ENCODE measurements around the gene CTSW.

The CTSW gene

DNA sequence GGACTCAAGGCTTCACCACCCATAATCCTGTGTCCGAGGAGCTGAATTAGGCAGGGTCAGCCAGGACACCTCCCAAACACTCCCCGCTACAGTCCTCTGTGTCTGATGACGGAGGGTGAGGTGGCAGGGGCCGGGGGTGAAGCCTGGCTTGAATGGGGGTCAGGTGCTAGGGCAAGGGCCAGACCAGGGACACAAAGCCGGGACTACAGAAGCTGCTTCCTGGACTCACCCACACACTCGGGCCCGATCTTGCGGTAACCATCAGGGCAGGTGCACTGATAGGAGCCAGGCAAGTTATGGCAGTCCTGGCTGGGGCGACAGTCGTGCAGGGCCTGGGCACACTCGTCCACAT, 9.4 kb upstream of the CTSW start:
- DNase-seq (ENCODE audit: low spot score), result no peak
- TF ChIP-seq, protein P1, sequence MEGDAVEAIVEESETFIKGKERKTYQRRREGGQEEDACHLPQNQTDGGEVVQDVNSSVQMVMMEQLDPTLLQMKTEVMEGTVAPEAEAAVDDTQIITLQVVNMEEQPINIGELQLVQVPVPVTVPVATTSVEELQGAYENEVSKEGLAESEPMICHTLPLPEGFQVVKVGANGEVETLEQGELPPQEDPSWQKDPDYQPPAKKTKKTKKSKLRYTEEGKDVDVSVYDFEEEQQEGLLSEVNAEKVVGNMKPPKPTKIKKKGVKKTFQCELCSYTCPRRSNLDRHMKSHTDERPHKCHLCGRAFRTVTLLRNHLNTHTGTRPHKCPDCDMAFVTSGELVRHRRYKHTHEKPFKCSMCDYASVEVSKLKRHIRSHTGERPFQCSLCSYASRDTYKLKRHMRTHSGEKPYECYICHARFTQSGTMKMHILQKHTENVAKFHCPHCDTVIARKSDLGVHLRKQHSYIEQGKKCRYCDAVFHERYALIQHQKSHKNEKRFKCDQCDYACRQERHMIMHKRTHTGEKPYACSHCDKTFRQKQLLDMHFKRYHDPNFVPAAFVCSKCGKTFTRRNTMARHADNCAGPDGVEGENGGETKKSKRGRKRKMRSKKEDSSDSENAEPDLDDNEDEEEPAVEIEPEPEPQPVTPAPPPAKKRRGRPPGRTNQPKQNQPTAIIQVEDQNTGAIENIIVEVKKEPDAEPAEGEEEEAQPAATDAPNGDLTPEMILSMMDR (IDR thresholded peaks at IDR 0.05; ENCODE audit: extremely low read depth, missing control alignments), result no peak

DNA sequence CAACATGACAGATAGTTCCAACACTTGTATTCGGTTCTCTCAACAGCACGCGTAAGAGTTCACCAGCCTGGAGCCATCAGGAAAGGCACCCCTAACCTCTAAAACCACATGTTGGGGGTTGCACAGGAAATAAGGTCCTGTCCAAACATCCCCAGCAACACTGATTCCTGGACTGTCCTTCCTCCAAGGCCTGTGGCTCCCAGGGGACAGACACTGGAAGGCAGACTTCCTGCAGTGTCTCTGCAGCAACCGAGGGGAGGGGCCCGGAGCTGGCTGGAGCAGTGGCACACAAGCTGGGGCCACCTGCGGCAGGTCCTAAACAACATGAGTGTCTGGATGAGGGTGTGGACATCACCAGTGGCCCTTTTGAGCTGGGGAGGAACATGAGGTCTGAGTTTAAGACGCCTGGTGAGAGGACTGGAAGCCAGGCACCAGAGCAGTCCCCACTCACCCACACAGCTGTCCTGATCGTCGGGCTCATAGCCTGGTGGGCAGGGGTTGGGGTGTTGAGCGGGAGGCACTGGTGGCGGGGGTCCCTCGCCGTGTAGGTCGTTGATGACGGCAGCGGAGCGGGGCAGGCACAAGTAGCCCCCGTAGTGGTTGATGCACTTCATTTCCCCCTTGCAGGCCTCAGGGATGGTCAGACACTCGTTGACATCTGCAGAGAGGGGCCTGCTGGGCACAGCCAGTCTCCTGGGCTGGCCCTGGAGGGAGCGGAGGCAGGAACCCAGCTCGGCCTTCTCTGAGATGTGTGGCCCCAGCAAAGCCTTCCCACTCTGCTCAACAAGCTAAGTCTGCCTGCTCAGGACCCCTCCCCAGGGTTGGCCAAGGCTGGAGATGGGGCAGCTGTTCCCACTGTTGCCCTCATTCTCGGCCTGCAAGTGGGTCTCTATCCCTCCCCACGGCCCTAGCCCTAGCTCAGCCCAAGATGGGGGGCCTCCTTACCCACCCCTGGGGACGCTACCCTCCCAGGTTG, 8.6 kb upstream of the CTSW start:
- DNase-seq (ENCODE audit: low spot score), result no peak
- TF ChIP-seq, protein P1 (IDR thresholded peaks at IDR 0.05; ENCODE audit: extremely low read depth, missing control alignments), result no peak

DNA sequence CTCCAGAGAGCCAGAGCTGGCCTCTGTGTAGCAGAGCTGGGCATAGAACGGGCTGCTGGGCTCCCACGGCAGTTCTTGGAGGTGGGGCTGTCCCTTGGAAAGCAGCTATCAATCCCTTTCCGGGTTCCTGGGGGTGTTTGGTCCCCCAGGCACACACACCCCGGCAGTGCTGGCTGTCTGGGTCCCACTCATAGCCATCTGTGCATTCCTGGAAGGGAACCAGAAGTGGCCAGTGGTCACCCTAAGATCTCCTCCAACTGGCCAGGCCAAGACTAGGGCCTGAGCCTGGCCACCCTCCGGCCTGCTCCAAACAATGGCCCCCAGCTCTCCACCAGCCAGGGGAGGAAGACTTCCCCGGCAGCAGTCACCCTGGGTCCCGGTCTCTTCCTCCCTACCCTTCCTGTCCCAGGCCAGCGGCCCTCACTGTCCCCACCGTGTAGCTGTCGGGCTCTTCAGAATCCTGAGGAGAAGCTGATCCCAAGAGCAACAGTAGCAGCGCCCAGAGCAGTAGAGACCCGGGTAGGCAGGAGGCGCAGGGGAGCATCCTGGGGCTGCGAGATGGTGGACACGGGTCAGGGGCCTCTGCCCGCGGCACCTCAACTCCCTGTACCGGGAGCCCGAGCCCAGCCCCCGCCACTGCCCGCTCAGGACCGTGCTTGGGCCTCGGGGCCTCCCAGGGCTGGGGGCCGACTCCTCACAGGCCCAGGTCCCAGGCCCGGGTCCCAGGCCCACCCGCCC, 7.7 kb upstream of the CTSW start:
- no peak for DNase-seq (ENCODE audit: low spot score)

DNA sequence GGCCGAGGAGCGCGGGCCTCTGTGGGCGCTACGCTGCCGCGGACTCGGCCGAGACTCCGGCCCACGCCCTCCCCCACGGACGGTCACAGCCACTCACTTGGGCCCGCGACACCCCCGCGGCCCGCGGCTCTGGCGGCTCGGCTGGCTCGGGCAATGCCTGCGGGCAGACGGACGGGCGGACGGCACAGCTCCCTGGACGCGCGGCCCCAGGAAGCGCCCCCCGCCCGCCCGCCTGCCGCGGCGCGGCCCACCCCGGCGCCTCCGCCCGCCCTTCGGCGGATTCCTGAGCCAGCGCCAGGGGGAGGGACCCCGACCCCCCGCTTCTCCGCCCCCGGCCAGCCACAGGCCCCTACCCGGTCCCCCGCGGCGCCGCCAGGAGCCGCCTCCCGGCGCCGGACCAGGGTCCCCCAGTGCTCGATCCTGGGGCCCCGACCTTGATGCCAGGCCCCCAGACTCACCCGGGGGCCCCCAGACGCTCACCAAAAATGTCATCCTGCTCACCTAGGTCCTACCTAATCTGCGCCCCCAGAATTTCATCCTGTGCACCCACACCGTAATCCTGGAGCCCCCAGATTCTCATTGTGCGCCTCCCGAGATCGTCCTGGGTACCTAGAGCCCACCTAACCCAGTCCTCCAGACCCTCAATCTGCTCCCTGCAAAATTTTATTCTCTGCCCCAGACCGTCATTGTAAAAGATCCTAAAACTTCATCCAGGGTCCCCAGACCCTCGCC, 6.9 kb upstream of the CTSW start, which contains the start of gene EFEMP2:
Gene EFEMP2, minus strand, starts transcription at position 215 of the 732 bp plus-strand sequence. CDS start 446 bp downstream, outside the sequence.
- no peak for DNase-seq (ENCODE audit: low spot score)
- TF ChIP-seq, protein P1 (IDR thresholded peaks at IDR 0.05; ENCODE audit: extremely low read depth, missing control alignments), result no peak

More for the DNA sequence above, 7.7 kb upstream of the CTSW start:
- TF ChIP-seq, protein P1 (IDR thresholded peaks at IDR 0.05; ENCODE audit: extremely low read depth, missing control alignments), result no peak

DNA sequence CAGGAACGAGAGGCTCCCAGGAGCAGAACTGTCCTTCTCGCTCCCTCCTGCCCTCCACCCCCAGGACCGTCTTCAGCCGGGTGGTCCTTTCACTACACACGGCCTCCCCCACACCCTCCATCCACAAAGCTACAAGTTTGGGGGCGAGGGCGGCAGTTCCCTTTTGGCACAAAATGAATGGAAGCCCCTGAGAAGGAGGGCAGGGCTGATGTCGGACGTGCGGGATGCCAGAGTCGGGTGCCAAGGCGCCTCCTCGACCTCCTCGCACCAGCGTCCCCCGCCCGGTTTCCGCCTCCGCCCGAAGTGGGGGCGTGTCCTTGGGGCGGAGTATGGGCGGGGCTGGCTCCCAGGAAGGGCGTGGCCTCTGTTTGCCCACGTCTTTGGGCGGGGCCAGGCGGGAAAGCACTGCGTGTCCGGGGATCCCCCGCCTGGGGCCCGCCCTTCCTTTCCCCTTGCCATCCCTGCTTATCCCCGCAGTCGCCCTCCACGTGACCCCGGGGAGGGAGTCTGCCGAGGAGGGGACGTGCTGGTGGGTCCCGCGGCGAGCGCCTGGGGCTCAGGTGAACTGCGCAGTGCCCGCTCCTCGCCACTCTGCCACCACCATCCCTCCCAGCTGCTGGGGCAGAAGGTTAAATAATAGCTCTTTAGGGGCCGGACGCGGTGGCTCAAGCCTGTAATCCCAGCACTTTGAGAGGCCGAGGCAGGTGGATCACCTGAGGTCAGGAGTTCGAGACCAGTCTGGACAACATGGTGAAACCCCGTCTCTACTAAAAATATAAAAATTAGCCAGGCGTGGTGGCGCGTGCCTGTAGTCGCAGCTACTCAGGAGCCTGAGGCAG, 6.1 kb upstream of the CTSW start:
- peak; percentile 97 for DNase-seq (ENCODE audit: low spot score)
- TF ChIP-seq, protein P1 (IDR thresholded peaks at IDR 0.05; ENCODE audit: extremely low read depth, missing control alignments), result no peak

DNA sequence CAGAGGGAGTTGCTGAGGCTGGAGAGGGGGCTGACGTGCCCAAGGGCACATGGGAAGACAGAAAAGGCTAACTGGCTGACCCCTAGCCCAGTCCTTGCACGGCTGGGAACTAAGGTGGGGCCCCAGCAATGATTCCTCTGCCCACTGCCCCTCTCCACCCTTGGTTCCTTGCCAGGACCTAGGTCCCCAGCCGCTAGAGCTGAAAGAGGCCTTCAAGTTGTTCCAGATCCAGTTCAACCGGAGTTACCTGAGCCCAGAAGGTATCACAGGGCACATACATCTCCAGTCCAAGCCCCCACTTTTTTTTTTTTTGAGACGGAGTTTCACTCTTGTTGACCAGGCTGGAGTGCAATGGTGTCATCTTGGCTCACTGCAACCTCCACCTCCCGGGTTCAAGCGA, 390 bp downstream of the CTSW start:
- TF ChIP-seq, protein P1 (IDR thresholded peaks at IDR 0.05; ENCODE audit: extremely low read depth, missing control alignments), result no peak
- no peak for DNase-seq (ENCODE audit: low spot score)

Measured in GM20000 (cell line).